ENCODE data around the gene PTGR3. TPM values are rescaled to one million over a fixed set of nuclear protein-coding genes. Genes with fewer than 3 reads are reported as not detected.

Gene PTGR3
- total RNA-seq, 2 donors from 2014 or later: 8.9 to 26.5 TPM

GRCh38 chr18:75246721-75247610, 38.0 kb upstream of the PTGR3 start:
- peaks cover 25% of the 10 kb centered on the region for H3K4me1 ChIP-seq
- H3K27ac ChIP-seq: peak overlapping the region; percentile 1 to 71 (median 54)
- H3K36me3 ChIP-seq (replicated peaks in 1 of 2; ENCODE audit: insufficient read depth in 1 of 2, low read depth in 2 of 2): no peaks in the 10 kb centered on the region
- no peaks in the 10 kb centered on the region for H3K27me3 ChIP-seq
- intact Hi-C loops (cut with DNase I): no loop called here
- ATAC-seq (peak; percentile 20), DNase-seq (no peak)
- TF ChIP-seq CTCF (IDR thresholded peaks at IDR 0.05): no peak
- TF ChIP-seq POLR2A (IDR thresholded peaks at IDR 0.05): no peak
- no peak overlapping the region for H3K4me3 ChIP-seq
- 69% methylated on average over 10 of the region's 10 CpGs for WGBS, 2 donors
- no peaks in the 10 kb centered on the region for H3K9me3 ChIP-seq

- ATAC-seq: peak; percentile 43
- 65 to 70% methylated on average over 16 to 19 of the region's 19 CpGs for WGBS, 2 donors
- H3K9me3 ChIP-seq: no peaks in the 10 kb centered on the region
- H3K4me3 ChIP-seq: no peak overlapping the region
- no peaks in the 10 kb centered on the region for H3K27me3 ChIP-seq
- H3K27ac ChIP-seq: no peak overlapping the region
- peak in 3 of 4 donors; percentile 35 to 49 (median 35) for DNase-seq
- peak in 5 of 7 experiments; percentile 22 to 42 (median 26) for TF ChIP-seq CTCF (IDR thresholded peaks at IDR 0.05)
- no peak for TF ChIP-seq POLR2A (IDR thresholded peaks at IDR 0.05)
- intact Hi-C loops (cut with DNase I): no loop called here
- no peaks in the 10 kb centered on the region for H3K36me3 ChIP-seq (replicated peaks in 1 of 2; ENCODE audit: insufficient read depth in 1 of 2, low read depth in 2 of 2)
- peaks cover 25% of the 10 kb centered on the region for H3K4me1 ChIP-seq
These were observed 35.7 kb upstream of the PTGR3 start for GRCh38 chr18:75244351-75245313.

GRCh38 chr18:75241705-75242104, 32.8 kb upstream of the PTGR3 start:
- intact Hi-C loops (cut with DNase I): no loop called here
- DNase-seq (no peak), ATAC-seq (no peak)
- TF ChIP-seq POLR2A (IDR thresholded peaks at IDR 0.05): no peak
- TF ChIP-seq CTCF (IDR thresholded peaks at IDR 0.05): no peak
- WGBS, 2 donors: 92 to 100% methylated on average over 1 of the region's 1 CpG
- Histone ChIP-seq H3K27ac (no peak overlapping the region), H3K36me3 (replicated peaks in 1 of 2; ENCODE audit: insufficient read depth in 1 of 2, low read depth in 2 of 2) (no peaks in the 10 kb centered on the region), H3K4me3 (no peak overlapping the region), H3K9me3 (no peaks in the 10 kb centered on the region), H3K27me3 (no peaks in the 10 kb centered on the region), H3K4me1 (peaks cover 11% of the 10 kb centered on the region)

- intact Hi-C loops (cut with DNase I): no loop called here
- Histone ChIP-seq H3K27me3 (no peaks in the 10 kb centered on the region), H3K4me3 (no peak overlapping the region), H3K36me3 (replicated peaks in 1 of 2; ENCODE audit: insufficient read depth in 1 of 2, low read depth in 2 of 2) (no peaks in the 10 kb centered on the region), H3K27ac (no peak overlapping the region), H3K4me1 (peaks cover 9% of the 10 kb centered on the region), H3K9me3 (no peaks in the 10 kb centered on the region)
- 93 to 96% methylated on average over 10 of the region's 10 CpGs for WGBS, 2 donors
- ATAC-seq (no peak), DNase-seq (no peak)
- no peak for TF ChIP-seq POLR2A (IDR thresholded peaks at IDR 0.05)
- TF ChIP-seq CTCF (IDR thresholded peaks at IDR 0.05): no peak
These were observed 31.5 kb upstream of the PTGR3 start for GRCh38 chr18:75240433-75240832.

All from body of pancreas (tissue), 4 donors.